GM21529 (cell line): Measurements from ENCODE around the gene TLL2.
A peak's percentile ranks its signal among the peaks of the same experiment; 100 is the strongest.

ENCODE experiments used
- ATAC-seq: cut with Tn5 transposase; IDR thresholded peaks from one replicate; pipeline ENCODE4 v1.9.1; 2021; ENCODE audit not compliant: unreplicated experiment

TLL2 gene

DNA sequence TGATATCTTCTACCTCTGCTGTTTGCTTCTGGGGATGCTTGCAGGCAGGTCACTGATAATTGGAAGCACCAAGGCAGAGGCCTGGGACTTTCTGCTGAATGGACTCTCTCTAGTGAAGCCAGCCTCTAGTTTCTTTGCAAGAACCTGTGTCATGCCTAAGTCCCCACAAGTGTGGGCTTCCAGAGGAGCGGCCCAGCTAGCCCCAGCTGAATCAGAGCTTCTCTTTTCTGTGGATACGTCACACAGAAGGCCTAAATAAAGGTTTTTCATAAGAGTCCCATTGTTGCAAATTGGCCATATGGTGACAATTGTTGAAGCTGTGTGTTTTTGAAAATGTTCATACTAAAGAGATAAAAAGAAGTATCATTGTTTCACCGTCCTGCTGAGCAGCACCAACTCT lies 148.2 kb downstream of the TLL2 start:
- no peak for ATAC-seq

DNA sequence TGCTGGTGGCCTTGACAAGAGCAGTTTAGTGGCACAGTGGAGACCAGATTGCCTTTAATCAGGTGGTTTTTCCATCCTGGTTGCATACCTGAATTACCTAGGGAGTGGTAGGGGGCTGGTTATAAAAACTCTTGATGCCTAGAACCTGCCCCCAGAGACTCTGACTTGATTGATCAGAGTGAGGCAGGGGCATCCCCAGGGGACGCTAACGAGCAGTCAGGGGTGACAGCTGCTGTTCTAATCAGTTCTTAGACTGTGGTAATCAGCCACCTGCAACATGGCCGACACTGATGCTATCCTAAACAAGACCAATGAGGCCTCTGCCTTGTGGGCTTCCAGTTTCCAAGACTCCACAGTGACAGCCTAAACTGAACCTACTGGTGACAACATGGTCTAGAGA lies 153.0 kb downstream of the TLL2 start:
- no peak for ATAC-seq

DNA sequence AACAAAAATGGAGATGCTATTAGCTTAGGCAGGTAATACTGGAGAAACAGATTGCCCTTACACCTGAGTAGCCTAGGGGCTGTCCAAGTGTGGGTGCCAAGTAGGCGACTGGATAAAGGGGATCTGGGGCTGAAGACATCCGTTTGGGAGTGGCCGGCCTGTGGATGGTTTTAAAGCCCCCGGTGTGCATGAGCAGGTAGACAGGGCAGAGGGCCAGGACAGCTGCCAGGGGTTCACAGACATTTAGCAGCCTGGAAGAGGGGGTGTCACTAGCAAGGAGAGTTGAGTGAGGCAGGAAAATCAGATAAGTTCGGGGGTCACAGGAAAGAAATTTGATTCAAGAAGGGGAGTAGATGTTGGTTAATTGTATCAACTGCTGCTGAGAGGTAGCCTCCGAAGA lies 153.4 kb downstream of the TLL2 start:
- ATAC-seq, result no peak

DNA sequence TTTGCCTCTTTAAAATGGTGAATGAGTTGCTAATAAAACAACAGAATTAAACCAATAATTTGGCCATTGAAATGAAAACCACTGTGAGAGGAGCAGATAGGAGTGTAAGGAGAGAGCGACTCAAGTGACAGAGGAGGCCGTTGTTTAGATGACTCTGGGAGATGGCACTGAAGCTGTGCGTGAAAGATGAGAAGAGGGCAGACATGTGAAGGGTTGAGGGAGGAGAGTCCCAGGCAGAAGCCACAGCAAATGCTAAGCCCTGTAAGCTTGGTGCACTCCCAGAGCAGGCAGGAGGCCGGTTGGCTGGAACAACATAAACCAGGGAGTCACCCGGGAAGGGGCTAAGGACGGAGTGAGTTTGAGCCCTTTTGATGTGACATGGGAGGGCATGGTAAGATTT lies 154.1 kb downstream of the TLL2 start:
- no peak for ATAC-seq

DNA sequence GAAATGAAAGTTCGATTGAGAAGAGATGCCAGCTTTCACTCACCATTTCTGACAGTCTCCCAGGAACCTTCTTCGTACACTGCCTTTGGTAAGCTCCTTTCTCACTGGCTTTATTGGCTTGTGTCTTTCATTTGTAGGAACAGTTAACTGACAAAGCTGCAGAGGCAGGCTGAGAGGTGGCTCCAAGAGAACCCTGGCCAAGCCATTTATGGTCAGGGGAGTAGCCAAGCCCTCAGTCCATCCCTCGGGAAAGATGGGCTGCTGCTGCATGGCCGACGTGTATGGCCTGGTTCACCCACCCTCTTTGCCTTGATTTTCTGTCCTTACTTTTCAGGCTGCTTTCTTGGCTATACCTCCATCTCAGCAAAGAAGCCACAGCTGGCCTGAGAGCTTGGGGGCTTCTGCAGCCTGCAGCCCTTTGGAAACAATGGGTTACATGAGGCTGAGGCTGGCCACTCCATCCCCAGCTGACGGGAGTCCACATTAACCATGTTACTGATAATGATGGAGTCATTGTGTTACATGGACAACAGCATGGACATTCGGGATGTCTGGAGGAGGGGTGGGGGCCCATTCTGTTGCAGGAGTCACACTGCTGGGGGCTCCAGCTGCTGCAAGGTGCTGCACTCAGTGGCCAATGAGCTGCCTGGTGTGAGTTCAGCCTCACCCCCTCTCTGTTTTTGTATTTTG lies 154.7 kb downstream of the TLL2 start, which contains the start of gene OPALIN:
Gene OPALIN (minus strand): TSS at position 152 of the 690 bp plus-strand sequence. CDS start 106 bp downstream, at position 46.
- ATAC-seq, result no peak

DNA sequence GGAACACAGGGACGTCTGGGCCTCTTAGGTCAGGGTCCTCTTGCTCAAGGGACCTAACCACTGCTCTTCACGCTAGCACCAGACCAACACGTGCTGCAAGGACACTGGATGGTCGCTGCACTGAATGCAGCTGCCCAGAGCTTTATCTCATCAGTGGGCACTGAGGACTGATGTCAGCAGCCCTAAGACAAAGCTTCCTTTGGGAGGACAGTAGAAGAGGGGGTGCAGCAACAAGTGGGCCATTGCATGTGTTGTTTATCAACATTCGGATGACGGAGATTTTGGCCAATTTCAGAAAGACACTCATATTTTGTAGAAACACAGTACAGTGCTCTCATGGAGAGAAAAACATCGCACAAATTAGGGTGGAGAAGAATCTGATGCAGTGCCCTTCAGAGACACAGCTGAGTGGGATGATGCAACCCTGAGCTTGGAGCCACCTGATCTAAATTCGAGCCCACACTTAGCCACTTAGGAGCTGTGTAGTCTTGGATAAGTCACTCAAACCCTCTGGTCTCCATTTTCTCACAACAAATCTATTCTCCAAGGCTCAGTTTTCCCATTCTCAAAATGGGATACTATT lies 156.6 kb downstream of the TLL2 start:
- no peak for ATAC-seq

DNA sequence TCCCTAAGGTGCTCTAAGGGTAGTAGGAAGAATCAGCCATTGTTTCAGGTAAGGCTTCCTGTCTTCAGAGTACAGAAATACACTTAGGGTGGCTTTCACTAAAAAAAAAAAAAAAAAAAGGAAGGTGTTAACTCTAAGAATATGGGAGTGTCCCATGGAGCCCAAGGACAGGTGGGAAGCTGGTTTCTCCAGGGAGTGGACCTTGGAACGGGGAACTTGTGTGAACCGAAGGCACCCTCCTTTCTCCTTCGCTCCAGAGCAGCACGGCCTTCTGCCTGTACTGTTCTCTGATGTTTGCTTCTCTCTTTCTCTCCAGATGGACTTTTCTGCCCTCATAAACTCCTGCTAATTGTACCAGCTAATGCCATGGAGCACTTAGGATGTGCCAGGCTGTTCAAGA lies 161.1 kb downstream of the TLL2 start:
- ATAC-seq, result no peak

DNA sequence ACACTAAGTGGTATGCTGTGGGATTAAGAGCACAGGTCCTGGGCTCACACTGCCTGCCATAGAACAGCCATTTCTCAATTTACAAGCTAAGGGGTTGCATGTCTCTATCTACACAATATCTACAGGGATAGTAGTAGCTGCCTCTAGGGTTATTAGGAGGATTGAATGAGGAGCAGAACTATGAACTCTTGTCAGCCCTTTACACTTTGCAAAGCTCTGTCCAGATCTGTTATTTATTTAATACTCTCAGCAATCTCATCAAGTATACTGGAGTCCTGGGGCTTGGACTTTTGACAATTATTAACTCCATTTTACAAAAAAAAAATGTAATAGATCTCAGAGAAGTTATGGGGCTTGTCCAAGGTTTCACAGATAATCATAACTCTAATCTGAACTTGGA lies 161.7 kb downstream of the TLL2 start:
- no peak for ATAC-seq

DNA sequence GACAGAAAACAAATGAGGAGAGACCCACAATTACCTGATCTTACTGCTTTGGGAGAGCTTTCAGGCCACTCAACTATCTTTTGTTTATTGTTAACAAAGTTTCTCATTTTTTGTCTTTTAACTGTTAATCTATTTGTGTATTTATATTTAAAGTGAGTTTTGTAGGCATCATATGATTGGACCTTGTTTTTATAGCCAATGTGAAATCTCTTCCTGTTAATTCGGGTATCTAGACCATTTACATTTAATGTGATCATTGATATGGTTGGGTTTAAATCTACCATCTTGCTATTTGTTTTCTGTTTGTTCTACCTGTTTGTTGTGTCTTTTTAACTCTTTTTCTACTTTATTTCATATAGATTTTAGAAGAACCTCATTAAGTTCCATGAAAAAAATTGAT lies 167.4 kb downstream of the TLL2 start:
- no peak for ATAC-seq

DNA sequence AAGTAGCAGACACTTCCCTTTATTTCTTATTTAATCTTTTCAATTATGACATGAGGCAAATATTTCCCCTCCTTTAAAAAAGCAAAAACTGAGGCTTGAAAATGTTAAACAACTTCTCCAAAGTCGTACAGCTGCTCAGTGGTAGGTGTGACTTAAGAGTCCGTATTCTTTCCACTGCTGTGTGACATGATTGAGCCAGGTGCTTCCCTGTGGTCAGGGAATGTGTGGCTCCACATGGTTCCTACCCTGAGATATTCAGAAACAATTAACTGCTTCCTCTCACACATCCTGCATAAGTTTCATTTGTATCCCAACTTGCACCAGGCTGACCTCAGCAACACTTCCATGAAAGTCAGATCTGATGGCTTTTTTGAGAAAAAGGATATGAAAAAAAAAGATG lies 168.5 kb downstream of the TLL2 start:
- ATAC-seq, result no peak

DNA sequence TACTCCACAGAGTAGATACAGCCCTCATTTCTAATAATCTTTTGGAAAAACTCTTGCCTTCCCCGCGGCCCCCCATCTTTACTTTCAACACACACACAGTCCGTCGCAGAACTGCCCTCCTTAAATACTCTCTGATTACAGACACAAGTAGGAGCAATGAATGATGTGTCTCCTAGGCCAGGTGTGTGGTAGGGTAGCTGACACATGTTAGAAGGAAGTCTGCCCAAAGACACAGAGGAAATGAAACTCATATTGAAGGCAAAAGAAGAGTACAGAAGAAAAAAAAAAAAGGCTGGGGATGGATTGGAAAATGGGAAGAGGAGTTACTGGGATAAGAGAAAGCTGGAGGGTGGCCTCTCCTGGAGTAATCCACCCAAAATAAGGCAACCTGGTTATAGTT lies 169.5 kb downstream of the TLL2 start:
- ATAC-seq, result no peak

DNA sequence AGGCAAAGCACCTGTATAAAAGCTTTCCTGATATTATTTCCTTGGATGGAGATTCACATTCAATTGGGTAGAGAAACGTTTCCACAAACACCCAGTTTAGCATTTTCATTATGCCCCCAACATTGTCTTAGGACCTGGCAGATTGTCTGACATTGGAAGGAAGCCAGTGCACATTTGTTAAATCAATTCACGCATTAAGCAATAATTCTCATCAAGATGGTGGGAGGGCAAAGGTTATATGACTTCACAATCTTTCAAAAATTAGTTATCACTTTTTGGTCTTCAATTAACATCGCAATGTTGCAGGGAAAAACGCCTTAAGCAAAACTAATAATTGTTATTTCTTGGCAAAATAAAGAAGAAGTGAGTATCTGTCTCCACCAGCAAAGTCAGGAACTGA lies 171.3 kb downstream of the TLL2 start:
- ATAC-seq, result no peak

DNA sequence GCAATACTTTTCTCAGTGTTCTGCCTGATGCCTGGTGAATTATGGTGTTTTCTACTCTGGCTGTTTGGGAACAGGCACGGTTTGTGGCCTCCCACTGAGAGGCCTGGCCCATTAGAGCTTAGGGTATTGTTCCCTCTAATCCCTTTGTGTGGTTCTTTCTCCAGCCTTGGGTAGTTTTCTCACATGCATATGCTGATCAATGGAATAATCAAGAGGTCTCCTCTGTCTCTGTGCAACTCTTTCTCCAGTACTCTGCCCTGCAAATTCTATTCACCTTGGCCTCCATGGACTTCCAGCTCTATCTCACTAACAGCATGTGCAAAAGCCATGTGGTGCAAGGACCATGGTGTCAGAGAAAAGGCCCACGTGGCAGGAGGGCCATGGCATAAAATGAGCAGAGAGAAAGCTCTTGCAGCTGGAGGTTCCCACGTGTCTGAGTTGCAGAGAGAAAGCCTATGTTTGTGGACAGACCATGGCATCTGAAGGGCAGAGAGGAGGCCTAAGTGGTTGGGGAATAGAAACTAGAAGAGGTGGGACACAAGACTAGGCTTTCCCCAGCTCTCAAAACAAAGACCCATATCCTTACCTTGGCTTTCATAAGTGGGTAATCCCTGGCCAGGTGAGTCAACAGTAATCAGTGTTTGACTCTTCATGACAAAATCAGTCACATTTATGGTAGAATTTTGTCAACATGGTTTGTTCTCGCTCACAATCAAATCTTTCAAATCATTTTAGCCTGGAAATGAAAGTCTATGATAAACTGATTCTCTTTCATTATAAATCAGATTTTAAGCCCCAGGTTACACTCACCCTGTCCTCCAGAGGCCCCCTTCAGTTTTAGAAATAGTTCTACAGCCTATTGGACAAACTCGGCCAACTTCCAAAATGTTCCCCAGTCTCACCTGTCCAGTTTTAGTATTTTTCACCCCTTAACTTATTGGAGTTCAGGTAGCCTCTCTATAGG lies 172.2 kb downstream of the TLL2 start:
- no peak for ATAC-seq

DNA sequence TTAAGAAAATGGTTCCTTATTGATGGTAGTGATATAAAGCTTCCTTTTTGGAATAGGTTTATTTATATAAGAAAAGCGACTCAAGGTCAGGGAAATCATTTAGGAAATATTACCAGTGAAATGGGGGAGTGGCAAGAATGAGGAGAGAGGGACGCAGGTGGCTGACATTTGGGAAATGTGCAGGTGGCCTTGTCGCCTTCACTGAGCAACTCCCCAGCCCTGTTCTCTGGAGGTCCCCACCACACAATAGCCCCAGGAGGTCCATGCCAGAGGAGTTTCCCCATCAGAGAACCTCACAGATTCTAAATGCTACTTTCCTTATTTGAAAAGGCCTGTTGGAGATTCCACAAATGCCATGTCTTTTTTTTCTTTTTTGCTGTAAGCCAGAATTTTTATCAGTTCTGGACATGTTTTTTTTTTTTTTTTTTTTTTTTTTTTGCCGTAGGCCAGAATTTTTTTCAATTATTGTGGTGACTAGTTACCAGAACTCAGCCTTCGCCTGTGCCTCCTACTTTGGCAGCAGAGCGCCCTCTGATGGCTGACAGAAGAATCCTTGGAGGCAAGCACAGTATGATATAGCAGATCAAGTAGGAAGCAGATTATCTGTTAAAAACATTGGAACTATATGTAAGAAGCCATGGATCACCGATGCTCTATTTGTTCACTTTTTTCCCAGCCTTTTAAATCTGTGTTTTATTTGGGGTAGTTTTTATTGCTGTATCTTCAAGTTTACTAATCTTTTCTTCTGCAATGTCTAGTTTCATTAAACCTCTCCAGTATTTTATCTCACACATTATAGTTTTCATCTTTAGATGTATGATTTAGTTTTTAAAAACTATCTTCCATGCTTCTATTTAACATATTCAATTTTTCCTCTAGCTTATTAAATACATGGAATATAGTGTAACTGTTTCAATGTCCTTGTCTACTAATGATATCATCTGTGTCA lies 173.5 kb downstream of the TLL2 start:
- ATAC-seq, result peak; percentile 78

DNA sequence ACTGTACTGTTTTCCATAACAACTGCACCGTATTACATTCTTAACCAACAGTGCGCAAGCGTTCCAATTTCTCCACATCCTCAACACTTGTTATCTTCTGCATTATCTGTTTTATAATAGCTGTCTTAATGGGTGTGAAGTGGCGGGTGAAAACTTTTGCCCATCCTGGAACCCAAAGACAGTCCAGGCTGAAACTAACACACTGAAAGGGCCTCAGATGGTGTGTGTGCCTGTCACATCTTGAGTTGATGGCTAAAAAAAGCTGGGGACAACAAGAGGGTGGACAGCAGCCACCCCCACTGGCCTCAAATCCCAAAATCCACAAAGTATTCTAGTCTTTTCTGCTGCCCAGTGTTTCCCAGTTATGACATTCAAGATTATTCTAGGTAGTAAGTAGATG lies 174.3 kb downstream of the TLL2 start:
- ATAC-seq, result no peak

DNA sequence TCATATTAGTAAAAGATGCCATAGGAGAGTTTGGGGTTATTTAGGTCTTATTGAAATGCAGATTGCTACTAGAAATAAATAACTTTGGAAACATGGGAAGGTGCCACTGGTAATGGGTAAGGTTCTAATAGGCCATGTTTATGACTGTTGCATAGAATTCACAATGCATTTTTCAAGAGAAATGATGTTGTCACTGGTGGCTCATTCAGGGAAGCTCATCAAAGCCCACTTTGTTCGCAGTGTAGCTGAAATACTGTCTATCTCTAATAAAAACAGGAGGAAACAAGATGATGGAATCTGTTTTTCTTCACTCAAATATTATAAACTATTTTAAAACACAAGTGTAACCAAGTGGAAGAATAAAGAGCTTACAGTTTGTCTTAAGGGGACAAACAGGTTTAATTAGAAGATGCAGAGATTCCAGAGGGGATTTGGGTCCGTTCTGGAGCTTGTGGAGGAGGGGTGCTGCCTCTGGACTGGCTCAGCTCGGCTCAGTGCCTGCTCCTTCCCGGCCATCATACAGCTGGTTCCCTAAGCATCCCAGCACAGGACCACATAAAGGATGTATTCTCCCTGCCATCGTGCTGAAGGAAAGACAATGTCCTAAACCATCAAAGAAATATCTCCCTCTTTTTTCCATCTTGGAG lies 175.3 kb downstream of the TLL2 start:
- ATAC-seq, result no peak

DNA sequence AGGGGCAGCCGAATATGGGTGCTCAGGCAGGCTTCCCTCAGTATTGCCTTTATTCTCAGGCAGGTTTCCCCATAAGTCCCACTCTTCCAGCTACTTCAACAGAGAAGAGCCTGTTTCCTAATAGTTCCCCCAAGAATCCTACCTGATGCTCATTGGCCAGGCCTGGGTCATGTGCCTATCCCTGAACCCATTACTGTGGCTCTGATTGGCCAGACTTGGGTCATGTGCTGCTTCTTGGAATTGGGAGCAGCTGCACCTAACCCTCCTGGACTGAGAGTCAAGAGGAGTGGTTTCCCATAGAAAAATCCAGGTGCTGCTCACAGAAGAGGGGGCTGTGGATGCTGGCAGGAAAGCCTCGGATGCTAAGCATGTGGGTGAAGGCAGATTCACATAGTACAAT lies 176.6 kb downstream of the TLL2 start:
- no peak for ATAC-seq

DNA sequence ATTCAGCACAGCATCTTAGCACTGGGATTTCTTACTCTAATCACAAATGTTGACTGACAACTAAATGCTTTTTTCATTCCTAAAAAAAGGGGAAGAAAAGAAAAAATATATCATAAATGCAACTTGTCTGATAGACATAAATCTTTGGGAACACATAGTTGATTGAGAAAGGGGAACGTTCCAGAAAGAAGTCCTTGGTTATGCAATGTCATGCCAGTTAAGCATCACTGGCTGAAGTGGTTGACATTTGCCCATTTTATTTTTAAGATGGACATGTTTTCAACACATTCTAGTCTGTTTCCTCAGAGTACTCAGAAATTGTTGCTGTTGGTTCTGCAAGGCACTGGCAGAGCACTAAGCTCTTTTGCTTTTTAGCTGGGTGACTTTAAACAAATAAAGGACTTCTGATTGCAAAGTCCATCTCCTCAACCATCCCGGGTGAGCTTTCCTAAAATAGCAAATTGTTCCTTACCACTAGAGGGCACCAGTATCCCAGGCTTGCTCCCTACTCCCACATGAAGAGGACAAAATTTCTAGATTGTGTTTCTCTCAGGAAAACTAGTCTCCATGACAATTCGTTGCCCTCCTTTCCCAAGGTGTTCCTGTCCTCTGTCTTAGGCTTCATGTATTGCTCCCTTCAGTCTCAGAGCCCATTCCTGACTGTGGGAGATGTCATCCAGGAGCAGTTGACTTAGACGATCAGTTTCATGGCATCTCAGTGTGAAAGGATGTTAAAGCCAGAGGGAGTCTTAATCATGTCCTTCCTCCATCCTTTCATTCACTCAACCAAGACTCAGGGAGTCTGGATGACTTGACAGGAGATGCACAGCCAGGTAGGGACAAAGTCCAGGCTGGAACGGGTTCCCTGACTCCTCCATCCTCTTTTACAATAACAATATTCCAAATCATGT lies 178.9 kb downstream of the TLL2 start:
- no peak for ATAC-seq

DNA sequence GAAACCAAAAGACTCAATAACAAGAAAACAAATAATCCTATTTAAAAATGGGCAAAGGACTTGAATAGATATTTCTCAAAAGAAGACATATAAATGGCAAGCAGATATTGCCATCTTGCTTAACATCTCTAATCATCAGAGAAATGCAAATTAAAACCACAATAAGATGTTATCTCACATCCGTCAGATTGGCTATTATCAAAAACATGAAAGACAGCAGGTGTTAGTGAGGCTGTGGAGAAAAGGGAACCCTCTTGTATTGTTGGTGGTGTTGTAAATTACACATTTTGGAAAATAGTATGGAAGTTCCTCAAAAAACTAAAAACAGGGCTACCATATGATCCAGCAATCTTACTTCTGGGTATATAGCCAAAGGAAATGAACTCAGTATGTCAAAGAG lies 180.6 kb downstream of the TLL2 start:
- no peak for ATAC-seq
